Amniotic epithelial cell (primary cell): ENCODE data around the gene GBX2.

Source experiments
- DNase-seq: peaks from one replicate; pipeline ENCODE4 v3.0.0-alpha.2; 2010; ENCODE audit warnings: low read depth

Gene GBX2

DNA sequence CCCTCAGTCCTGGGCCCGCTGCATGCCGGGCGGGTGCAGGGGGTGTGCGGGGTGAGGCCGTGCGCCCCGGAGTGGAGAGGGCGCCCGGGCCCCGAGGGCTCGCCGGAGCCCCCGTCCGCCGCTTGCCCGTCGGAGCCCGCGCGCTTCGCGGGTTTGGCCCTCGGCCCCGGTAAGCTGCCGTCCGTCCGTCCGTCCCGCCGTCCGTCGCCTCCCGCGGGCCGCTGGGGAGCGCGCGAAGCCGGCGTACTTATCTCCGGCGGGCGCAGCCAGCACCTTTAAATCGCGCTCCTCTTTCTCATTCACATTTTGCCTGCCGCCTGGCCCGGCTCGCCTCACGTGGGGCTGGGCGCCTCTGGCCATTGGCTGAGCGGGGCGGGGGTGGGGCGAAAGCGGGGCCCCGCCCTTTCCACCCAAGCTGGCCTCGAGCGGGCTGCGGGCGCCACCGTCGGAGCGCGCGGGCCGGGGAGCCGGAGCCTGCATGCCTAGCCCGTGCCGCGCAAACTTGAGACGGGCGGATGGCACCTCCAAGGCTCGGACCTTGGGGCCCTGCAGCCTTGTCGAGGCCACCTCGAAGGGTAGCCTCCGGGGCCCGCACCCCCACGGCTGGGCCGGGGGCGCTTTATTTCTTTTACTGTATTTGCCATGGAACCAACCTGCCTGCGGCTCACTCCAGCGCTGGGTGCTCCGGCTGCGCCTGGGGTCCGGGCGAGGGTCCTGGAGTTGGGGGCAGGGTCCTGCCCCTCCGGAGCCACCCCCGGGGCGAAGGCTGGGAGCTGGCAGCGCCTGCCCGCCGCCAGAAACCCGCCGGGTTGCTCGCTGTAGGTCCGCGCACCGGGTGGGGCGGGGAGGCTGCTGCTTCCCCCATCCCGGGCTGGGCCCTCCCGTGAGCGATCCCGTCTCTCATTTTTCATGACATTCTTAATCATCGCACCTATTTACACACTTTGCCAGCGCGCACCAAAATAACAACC is at the start of gene GBX2:
TSS of gene GBX2 (minus strand) at position 277 of the 971 bp plus-strand sequence. CDS start 415 bp downstream, outside the sequence.
- DNase-seq: peak; percentile 19

DNA sequence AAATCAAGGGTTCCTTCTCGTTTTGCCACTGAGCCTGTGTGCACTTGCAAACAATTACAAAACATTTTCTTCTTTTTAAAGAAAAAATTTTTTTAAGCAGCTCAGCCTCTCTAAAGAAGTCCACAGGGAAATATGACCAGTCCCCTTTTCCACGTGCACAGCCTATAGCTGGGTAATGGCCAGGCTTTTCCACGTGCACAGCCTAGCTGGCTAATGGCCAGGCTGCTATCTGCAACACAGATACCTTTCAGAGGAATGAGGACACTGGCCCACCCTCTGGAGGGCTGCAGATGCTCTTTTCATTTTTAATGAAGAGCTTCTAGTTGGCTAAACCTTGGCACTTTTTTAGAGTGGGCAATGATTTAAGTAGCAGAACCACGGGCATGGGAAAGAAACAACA is 49.7 kb upstream of the GBX2 start:
- DNase-seq: no peak

DNA sequence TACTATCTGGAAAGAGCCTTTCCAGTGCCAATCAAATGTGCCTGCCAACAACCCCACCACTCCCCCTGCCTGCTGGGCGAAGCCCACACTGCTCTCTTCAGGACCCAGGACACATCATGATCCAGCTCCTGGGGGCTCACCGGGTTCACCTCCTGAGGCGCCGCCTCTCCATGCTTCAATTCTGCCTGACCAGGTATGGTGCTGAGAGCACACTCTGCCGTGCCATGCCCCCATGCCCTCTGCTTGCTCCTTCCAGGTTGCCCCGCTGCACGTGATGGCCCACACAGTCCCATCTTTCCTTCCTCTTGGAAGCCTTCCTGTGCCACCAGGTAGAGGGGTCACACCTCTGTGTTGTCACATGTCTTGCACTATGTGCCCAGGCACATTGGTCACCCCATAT is 48.5 kb upstream of the GBX2 start:
- DNase-seq: no peak

DNA sequence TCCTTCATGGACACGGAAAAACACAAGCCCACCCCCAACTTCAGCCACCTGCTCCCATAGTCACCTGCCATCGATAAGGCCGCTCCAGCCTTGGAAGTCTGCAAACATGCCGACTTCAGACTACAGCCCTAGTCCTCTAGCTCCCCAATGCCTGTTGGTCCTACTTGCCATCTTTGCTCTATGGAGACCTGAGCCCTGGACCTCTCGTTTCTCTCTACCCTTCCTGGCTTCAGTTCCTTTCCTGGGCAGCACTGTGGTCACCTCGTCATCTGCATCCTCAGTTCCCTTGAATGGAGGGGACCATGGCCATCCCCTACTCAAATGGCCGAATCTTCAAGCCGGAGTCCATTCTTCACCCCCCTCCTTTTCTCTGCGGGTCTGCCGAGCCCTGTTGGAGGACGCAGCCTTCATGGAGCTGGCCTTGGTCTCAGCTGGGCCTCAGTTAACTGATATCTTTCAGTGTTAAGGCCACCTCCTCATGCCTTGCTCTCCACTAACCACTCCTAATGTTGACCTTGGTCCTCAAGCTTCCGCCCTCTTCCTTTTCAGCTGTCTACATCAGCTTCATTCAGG is 47.7 kb upstream of the GBX2 start:
- no peak for DNase-seq

DNA sequence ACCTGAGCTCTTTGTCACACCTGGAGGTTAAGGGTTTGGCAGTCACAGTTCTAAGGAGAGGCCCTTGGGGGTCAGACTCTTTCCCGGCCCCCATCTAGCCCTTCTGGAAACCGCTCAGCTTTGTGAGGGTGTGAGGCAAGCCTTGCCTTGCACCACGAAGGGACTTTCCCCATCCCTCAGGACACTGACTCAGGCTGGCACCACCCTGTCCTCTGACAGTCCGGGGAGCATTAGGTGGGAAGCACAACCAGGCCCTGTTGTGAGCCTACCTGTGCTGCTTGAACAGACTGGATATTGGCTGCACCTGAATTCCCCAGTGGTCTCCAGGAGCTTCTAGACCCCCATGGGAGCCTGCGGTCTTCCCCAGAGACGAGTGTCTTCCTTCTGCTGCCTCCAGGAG is 47.0 kb upstream of the GBX2 start:
- no peak for DNase-seq

DNA sequence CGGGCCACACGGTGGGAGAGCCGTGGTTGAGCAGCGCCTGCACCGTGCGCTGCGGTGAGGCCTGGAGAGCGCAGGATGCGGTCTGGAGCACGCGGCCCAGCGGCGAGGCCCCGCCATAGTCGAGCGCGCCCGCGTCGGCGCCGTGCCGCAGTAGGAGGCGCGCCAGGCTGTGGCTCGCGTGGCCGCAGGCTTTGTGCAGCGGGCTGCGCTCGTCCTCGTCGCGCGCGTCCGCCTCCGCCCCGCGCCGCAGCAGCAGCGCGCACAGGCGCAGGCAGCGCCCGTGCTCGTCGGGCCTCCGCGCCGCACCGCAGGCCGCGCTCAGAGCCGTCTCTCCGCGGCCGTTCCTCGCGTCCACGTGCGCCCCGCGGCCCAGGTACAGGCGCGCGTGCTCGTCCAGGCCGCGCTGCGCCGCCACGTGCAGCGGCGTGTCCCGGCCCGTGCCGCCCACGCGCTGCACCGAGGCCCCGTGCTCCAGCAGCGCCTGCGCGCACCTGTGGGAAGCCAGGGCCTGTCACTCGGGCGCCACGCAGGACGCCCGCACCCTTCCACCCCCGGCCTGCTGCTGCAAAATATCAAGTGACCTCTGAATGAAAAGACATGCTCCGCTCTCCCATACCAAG is 46.3 kb upstream of the GBX2 start:
- no peak for DNase-seq

DNA sequence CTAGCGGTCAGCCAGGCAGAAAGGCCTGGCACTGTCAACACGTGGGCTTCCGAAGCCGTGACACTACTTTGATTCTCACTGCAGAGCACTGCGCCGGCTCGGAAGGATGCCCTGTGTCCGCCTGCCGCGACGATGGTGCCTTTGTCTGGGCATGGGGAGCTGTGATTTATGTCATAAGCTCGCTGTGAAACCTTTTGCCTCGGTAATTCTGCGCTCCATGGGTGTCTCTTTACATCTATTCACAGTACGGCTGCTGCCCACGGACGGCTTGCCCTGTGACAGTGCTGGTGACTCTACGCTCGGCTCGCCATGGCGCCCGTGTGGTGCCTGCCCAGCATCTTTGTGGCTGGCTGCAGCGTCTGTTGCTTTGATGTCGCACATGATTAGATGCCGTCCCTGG is 43.1 kb upstream of the GBX2 start:
- DNase-seq: no peak

DNA sequence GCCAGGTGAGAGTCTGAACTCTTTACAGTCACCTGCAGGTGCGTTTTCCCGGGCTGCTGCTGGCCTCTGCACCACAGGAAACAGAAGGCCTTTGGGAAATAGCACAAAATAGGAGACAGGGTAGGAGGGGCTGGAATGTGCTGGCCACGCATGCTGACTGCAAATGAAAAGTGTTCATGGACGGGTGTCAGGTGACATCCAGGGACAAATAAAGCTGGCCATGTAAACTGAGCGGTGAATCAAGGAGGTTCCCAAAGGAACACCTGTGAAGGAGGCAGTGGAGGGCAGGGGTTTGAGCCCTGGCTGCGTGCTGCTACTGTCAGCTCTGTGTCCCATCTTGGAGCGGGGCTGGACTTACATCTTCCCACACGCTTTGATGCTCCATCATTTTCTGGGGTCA is 42.4 kb upstream of the GBX2 start:
- no peak for DNase-seq

DNA sequence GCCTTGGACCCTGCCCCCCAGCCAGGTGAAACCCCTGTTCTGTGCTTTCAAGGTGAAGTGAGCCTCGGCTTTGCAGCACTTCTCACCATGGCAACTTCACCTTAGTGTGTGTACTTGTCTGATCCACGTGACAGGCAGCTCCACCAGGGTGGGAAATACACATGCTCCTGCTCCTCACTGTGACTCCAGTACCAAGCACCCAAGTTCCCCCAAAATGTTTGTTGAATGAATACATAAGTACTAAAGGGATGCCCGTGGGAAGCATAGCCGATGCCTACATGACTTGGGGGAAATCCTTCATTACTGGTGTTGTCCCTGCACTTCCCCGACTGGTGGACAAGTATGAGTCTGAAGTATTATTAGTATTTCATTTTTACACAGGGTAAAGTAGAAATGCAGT is 41.8 kb upstream of the GBX2 start:
- no peak for DNase-seq

DNA sequence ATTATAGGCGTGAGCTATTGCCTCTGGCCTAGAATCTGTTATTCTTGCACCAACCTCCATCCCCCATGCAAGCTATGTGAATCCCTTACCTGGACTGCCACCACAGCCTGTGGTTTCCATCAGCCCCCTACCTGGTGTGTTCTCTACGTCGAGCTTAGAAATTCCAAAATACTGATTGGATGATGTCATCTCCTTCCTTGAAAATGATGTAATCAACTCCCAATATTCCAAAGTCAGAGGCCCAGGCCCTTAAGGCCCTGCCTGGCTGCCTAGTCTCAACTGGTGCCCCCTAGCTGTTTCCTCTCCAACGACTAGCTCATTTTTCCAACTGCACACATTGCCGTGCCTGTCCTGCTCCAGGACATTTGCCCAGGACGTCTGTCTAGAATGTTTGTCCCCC is 41.3 kb upstream of the GBX2 start:
- no peak for DNase-seq

DNA sequence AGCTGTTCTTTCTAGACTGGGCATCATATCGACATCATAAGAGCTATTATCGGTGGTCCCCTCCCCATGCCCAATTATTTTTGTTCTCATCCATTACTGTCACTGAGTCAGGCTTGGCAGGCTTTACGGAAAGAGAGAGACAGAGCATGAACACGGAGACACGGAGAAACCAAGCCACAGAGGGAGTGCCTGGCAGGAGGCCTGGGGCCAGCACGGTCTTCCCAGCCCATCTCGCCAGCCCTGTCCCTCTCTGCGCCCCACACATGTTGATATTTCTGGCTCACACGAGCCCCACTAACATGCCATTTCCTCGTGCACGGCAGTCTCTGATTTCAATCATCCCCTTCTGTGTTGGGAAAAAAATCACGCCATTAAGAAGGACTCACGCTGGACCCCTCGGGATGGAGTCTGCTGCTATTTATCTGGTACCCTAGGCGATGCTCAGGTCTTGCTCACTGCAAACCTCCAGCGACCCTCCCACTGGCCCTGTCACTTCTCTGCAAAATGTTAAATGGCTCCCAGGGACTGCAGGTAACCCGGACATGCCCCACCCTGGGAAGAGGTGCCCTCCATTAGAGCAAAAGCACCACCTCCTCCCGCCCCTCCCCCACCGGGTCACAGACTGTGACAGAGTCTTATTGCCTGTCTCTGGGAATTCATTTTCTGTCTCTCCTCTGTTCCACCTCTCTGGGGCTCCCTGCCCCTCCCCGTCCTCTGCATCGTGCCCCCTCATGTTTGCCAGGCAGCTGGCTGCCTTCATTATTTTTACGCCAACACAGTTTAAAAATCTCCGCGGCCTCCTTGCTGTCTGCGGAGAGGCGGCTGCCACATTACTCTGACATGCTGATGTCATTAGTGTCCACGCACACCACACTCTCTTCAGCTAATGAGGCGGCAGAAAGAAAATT is 40.1 kb upstream of the GBX2 start:
- DNase-seq: no peak

DNA sequence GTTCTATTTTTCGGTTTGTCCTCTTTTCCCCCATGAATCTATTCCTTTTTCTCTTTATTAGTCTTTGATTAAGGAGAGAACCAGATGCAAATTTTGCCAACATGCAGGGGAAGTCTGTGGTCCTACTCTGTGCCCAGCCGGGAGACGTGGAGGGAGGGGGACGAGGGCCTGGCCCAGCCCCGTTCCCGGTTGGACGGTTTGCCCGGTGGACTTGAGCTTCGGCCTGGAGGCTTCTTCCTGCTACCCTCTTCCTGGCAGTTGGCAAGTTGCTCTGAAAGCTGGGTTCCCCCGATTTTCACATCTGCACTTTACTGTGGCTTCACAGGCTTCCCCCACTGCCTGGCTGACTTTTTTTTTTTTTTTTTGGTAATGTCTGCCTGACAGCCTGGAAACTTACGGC is 39.3 kb upstream of the GBX2 start:
- no peak for DNase-seq

DNA sequence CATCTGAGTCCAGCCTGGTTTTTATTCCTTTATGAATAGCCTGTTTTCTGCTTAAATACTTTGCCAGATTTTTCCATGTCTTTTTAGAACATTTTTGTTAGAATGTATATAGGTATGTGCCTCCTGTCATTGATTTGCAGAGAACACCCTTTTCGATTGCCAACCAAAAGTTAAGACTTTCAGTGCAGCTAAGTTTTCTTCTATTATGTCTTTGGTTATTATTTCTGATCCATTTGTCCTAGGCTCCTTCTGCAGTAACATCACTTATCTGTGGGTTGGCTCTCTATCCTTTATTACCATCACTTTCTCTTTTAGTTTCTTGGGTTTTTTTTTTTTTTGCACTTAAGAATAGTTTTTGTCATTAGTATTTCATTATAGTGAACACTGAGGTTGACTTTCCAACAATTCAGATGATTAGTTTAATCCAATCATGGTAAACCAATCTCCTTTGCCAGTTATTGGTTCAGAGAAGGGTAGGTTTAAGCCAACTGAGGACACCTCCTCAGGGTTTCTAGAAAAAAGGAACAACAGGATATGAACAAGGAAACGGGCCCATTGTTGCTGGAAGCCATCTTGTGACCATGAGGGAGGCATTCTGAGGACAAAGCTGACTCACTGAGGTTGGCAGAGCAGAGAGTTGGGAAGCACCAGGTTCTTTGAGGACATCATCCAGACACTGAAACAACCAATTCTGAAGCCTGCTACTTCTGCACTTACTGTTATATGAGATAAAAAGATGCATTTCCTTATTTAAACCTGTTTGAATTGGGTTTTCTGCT is 37.9 kb upstream of the GBX2 start:
- DNase-seq: no peak

DNA sequence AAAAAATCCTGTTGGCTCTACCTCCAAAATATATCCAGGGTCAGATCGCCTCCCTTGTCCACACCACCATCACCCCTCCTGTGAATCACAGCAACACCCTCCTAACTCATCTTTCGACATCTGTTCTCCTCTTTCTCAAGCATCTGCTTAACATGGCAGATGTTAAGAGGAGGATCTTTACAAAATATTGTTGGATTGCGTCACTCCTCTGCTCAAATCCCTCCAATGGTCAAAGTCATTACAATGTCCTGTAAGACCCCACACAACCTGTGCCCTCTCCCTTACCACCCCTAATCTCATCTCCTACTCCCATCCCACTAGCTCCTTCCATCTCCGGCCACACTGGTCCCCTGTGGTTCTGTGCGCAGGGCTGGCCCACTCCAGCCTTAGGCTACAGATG is 36.8 kb upstream of the GBX2 start:
- DNase-seq: no peak

DNA sequence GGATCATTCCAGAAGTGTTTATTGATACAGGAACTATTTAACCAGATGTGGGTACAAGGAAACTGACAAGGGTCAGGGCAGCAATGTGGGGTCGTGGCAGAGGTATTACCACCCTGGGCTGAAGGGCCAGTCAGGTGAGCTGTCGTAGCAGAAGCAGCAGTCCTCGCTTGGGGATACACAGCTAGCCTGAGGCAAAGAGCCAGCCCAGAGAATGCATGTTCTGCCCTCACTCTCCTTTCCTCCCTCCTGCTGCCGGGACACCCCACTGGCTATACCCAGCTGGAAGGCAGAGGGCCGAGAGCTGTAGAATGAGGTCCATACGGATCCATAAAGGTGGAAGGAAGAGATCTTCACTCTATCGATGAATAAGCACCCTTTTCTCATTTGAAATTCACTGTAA is 32.2 kb upstream of the GBX2 start:
- DNase-seq: no peak

DNA sequence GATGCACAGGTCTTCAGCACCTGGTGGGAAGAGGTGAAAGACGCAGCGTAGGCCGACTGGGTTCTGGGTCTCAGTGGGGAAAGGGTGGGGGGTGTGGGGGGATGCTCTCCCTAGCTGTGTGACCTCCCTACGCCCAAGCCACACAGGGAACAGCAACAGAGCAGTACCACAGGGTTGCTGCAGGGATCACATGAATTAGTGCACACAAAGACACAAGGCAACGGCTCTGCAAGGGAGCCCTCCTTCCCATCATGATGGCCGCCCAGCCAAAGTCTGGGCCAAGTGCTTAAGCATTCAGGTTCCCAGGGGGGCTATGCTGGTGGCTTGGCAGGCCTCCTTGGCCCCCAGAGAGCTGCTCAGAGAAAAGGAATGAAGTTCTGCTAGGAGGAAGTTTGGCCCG is 28.2 kb upstream of the GBX2 start:
- no peak for DNase-seq

DNA sequence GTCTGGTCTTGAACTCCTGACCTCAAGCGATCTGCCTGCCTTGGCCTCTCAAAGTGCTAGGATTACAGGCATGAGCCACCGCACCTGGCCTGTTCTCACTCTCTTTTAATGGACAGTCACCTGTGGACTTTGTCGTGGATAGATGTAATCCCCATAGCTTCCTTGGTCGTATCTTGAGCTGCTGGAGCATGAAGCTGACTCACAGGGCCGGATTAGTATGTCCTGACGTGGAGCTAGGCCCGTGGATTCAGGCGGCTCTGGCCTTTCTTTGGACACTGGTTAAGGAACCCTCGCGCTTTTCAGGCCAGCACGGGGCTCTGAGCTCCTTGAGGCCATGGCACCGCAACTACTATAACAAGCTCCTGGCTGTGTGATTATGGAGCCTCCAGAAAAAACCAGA is 27.5 kb upstream of the GBX2 start:
- DNase-seq: no peak

DNA sequence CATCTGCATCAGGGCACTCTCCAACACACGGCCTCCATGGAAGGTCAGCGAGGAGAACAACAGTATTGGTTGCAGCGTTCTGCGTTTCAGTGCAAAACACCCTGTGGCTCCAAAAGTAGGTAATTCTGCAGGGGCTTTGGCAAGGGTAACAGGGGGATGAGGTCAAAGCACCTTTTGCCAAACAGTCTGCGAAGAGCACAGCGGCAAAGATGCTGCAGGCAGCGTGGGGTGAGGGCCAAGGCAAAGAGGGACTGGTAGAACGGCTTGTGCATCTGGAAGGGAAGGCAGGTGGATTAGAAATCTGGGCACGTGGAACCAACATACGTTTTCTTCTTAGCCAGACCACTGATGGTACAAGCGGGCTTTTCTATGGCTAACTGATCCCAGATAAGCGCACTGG is 26.6 kb upstream of the GBX2 start:
- no peak for DNase-seq

DNA sequence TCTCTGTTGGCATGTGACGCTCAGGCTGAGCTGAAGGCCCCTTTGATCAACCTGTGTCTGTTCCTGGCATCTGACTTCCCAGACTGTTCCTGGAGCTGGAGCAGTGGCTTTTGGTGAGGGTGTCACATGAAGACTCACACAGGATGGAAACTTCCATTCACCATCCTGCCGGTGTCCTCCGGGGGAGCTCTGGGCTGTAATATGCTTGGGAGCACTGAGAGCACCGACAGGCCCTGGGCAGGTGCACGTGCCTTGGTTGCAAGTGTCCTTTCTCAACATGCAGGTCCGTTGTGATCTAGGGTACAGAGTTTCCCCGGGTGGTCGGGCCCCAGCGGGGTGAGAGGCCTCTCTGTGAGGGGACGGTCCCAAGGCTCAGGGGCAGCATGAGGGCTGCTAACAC is 24.8 kb upstream of the GBX2 start:
- no peak for DNase-seq

DNA sequence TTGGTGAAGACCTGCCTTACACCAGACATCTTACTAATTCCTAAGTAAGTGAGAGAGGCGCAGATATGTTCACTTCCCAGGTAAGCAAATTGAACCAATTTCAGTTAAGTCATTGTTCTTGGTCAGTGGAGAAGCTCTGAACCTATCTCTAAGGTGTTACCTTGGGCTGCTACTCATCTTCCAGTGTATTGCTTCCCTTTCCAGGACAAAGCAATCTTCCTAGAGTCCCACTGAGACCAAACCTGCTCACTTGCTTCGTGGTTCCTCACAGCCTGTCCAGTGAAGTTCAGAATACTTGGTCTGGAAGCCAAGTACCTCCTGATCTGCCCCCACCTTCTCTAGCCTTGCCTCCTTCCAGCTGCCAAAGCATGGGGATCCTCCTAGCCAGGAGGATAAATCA is 22.5 kb upstream of the GBX2 start:
- no peak for DNase-seq

DNA sequence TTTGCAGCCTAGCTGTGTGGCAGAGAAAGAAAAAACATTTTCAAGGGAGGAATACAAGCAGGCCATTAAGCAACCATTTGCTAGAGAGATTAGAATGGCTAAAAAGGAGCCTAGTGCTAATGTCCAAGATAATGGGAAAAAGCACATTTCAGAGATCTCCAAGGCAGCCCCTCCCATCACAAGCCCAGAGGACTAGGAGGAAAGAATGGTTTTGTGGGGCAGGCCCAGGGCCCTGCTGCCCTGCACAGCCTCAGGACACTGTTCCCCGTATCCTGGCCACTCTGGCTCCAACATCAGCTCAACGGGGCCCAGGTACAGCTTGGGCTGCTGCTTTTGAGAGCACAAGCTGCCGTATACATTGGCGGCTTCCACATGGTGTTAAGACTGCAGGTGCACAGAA is 16.5 kb upstream of the GBX2 start:
- no peak for DNase-seq
